Measurements from ENCODE around the gene GJB2. TPM values are rescaled to one million over a fixed set of nuclear protein-coding genes. Genes with fewer than 3 reads are reported as not detected.

Gene GJB2
- under 1 TPM; 0.20 to 0.22 TPM for total RNA-seq

DNA sequence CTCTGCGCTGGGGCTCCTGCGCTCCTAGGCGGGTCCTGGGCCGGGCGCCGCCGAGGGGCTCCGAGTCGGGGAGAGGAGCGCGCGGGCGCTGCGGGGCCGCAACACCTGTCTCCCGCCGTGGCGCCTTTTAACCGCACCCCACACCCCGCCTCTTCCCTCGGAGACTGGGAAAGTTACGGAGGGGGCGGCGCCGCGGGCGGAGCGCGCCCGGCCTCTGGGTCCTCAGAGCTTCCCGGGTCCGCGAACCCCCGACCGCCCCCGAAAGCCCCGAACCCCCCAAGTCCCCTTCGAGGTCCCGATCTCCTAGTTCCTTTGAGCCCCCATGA is at the start of gene GJB2:
Gene GJB2 (minus strand): TSS at position 103 of the 326 bp plus-strand sequence. CDS start 3,357 bp downstream, outside the sequence.
- Mint-ChIP-seq H3K27me3 (peaks cover 60% of the 10 kb centered on the region), H3K4me1 (peaks cover 20% of the 10 kb centered on the region), H3K27ac (no peak within 1 kb of the TSS), H3K9me3 (no peaks in the 10 kb centered on the region), H3K4me3 (peak within 1 kb of the TSS; percentile 77), H3K36me3 (no peaks in the 10 kb centered on the region)
- DNase-seq (no peak), ATAC-seq (ENCODE audit: low read depth) (peak; percentile 37)
- POLR2A ChIA-PET: no interaction called here

DNA sequence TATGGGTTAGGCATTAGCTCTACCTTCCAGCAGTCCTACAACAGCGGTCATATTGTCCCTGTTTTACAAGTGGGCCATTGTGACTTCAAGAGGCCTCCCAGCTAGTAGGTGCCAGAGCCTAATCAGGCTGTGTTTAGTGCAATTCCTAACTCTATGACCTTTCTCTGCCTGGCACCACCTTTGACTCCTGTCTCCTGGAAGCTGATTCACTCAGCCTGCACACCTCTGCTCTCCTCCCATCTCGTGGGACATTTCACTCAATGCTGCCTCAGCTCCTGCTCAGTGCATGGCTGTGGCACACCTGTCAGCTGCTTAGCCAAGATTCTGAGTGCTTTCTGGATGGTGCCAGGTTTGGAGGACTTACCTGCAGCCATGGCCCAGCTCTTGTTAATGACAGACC is 48.9 kb upstream of the GJB2 start:
- POLR2A ChIA-PET: no interaction called here
- Mint-ChIP-seq H3K36me3 (no peaks in the 10 kb centered on the region), H3K27ac (no peak overlapping the region), H3K27me3 (peaks cover 6% of the 10 kb centered on the region), H3K4me1 (no peaks in the 10 kb centered on the region), H3K4me3 (no peak overlapping the region), H3K9me3 (peaks cover 7% of the 10 kb centered on the region)
- no peak for ATAC-seq (ENCODE audit: low read depth)
- DNase-seq: no peak

DNA sequence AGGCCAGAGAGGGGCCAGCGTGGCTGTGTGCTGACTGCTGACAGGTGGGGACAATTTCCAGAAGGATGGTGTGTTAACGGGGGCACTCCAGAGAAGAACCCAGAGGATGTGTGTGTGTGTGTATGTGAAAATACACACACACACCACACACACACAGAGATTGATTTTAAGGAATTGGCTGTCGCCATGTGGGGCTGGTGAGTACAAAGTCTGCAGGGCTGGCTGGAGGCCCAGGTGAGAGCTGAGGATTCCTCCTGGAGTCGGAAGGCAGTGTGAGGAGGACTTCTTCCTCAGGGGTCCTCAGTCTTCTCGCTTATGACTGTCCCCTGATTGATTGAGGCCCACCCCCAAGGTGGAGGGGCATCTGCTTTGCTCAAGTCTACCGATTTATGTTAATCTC is 47.0 kb upstream of the GJB2 start:
- ATAC-seq (ENCODE audit: low read depth): no peak
- Mint-ChIP-seq H3K4me3 (no peak overlapping the region), H3K36me3 (no peaks in the 10 kb centered on the region), H3K27me3 (peaks cover 8% of the 10 kb centered on the region), H3K9me3 (peaks cover 6% of the 10 kb centered on the region), H3K27ac (no peak overlapping the region), H3K4me1 (no peaks in the 10 kb centered on the region)
- POLR2A ChIA-PET: no interaction called here
- DNase-seq: no peak

DNA sequence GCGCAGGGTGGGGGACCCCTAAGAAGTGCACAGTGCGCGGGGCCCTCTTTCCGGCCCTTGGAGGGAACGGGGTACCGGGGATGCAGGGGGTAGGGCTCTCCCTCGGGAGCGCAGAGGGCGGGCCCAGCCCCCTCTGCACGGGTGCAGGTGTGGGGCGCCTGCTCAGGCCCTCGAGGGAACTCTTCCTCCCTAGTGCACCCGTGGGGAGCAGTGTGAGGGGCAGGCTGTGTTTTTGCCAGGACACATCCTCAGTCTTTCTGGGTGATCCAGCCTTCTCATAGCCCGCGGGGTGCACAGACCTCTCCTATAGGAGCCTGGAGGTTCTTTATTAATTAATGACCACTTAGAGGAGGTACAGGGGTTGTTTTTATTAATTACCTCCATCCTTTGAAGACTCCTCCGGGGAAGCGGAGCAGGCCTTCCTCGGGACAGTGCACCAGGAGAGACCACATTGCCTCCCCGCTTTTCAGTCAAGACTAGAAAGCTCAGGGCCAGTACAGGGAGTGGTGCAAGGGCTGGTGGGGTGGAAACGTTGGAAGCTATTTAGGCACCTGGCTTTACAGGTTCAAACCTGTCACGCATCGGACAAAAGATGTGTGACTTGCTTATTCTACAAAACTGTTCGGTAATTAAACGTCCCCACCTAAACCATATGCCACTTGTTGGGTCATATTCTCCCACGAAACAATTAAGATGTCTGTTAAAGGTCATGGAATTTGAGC is 40.0 kb upstream of the GJB2 start:
- peak overlapping the region; percentile 44 for H3K4me3 Mint-ChIP-seq
- POLR2A ChIA-PET: no interaction called here
- H3K9me3 Mint-ChIP-seq: no peaks in the 10 kb centered on the region
- no peak for DNase-seq
- no peaks in the 10 kb centered on the region for H3K36me3 Mint-ChIP-seq
- no peak for ATAC-seq (ENCODE audit: low read depth)
- H3K4me1 Mint-ChIP-seq: peaks cover 12% of the 10 kb centered on the region
- H3K27me3 Mint-ChIP-seq: peaks cover 23% of the 10 kb centered on the region
- no peak overlapping the region for H3K27ac Mint-ChIP-seq

DNA sequence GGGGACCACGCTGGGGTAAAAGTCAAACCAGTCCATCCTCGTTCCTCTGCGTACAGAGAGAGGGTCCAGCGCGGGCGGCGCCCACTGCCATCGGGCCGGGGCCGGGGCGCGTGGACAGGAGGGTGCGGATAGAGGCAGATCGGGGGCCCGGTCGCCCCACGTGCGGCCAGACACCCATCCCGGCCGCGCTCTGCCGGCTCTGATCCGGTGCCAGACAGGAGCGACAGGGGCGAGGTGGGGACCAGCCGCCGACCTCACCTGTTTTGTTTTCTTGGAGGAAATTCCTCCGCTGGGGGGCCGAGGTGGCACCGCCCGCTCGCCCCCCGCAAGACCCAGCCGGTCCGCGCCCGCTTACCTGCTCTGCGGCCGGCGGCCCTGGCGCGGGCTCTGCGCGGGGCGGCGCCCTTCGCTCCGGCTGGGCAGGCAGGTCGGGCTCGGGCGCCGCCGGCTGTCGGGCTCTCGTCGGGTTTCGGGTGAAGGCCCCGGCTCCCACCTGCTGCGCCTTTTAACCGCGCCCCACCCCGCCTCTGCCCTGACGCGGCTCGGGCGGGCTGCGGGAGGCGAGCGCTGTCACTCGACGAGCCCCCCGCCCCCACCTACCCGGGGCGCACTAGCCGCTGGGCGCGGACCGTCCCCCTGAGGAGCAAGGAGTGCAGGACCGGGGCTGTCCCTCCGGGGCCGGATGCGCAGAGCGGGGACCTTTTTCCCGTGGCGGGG is 39.3 kb upstream of the GJB2 start, which contains the start of gene GJB6:
Gene GJB6 (minus strand): TSS at position 481 of the 717 bp plus-strand sequence. CDS start 8,839 bp downstream, outside the sequence.
- H3K27me3 Mint-ChIP-seq: peaks cover 21% of the 10 kb centered on the region
- no peaks in the 10 kb centered on the region for H3K36me3 Mint-ChIP-seq
- H3K4me1 Mint-ChIP-seq: peaks cover 12% of the 10 kb centered on the region
- peak; percentile 66 for ATAC-seq (ENCODE audit: low read depth)
- H3K4me3 Mint-ChIP-seq: peak within 1 kb of the TSS; percentile 88
- no peaks in the 10 kb centered on the region for H3K9me3 Mint-ChIP-seq
- peak within 1 kb of the TSS; percentile 84 for H3K27ac Mint-ChIP-seq
- peak; percentile 66 for DNase-seq
- POLR2A ChIA-PET: no interaction called here

DNA sequence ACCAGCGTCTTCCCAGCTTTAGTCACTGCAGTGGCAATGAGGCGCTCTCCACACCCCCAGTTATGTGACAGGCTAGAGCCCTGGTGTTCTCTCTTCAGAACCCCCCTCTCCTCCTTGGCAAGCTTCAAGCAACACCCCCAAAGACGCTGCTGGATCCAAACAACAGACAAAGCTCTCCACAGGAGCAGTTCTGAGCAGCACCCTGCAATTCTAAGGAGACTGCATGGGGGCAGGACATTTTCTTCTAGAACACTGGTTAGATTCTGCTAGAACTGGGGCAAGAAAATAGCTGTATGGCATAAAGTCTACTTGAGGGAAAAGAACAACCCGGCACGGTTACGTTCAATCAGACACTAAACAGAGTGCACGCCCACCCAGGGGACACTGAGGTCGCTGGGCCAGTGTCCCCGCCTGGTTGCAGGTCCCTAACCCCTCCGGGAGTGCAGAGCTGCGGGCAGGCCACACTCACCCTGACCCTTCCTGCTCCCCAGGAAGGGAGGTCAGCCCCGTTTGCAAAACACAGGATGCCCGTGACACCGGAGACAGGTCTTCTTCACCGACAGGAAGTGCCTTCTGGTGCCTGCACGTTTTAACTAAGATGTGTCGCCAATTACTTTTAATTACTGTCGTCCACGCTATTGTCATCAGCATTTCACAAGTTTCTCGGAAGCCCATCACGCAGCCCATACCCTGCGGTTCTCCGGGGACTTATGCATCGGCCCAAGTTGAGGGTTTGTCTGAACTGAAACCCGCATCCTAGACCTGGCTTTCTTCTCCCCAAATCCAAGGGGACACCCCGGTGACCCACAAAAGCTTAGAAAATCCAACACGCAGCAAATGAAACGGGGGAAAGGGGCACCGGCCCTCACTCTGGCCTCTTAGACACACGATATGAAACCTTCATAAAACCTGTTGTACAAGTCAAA is 38.4 kb upstream of the GJB2 start:
- Mint-ChIP-seq H3K36me3 (no peaks in the 10 kb centered on the region), H3K4me1 (peaks cover 12% of the 10 kb centered on the region), H3K27me3 (peaks cover 19% of the 10 kb centered on the region), H3K4me3 (peak overlapping the region; percentile 88), H3K27ac (peak overlapping the region; percentile 84), H3K9me3 (no peaks in the 10 kb centered on the region)
- ATAC-seq (ENCODE audit: low read depth) (peak; percentile 43), DNase-seq (peak; percentile 44)
- POLR2A ChIA-PET: interaction anchor here (1.6 kb wide), 1 partner anchor 245 kb away, joined by 3 read pairs; no protein-coding TSS in a partner anchor

DNA sequence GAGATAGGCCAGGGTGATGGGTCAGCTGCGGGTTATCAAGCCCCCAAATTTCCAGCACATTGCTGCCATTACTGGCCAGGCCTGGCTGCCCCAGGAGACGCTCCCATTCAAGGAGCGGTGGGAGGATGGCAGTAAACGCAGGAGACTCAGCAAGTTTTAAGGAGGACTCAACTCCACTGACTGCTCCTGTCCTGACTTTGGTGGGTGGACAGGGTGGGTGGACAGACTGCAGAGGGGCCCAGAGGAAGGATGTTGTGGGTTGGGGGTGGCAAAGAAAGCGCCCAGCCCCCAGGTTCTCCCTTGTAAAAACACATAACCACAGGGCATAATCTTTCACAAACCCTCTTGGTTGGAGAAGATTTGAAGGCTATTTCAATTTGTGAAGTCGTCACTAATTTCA is 35.0 kb upstream of the GJB2 start:
- peaks cover 12% of the 10 kb centered on the region for H3K27me3 Mint-ChIP-seq
- ATAC-seq (ENCODE audit: low read depth) (no peak), DNase-seq (no peak)
- peaks cover 12% of the 10 kb centered on the region for H3K4me1 Mint-ChIP-seq
- POLR2A ChIA-PET: no interaction called here
- no peak overlapping the region for H3K4me3 Mint-ChIP-seq
- H3K9me3 Mint-ChIP-seq: no peaks in the 10 kb centered on the region
- H3K36me3 Mint-ChIP-seq: peaks cover 2% of the 10 kb centered on the region
- no peak overlapping the region for H3K27ac Mint-ChIP-seq

DNA sequence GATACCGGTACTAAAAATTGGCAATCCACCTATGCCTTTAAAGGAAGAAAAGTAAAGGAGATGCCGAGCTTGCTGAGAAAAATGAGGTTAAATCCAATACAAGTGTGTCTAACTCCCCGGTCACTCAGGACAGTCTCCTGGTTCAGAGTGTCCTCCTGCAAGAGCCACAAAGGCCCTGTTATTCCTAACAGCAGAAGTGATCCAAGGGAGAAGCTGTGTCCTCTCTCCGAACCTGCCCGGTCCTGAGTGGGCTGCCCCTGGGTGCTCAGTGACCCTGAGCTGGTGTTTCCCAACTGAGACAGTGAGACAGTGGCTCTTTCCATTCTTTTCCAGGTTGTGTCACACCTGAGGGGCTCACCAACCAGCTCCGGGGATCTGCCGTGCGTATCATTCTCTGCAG is 34.5 kb upstream of the GJB2 start:
- Mint-ChIP-seq H3K9me3 (no peaks in the 10 kb centered on the region), H3K36me3 (peaks cover 5% of the 10 kb centered on the region), H3K4me1 (peaks cover 12% of the 10 kb centered on the region), H3K4me3 (no peak overlapping the region), H3K27ac (no peak overlapping the region), H3K27me3 (peaks cover 11% of the 10 kb centered on the region)
- DNase-seq (no peak), ATAC-seq (ENCODE audit: low read depth) (no peak)
- POLR2A ChIA-PET: no interaction called here

DNA sequence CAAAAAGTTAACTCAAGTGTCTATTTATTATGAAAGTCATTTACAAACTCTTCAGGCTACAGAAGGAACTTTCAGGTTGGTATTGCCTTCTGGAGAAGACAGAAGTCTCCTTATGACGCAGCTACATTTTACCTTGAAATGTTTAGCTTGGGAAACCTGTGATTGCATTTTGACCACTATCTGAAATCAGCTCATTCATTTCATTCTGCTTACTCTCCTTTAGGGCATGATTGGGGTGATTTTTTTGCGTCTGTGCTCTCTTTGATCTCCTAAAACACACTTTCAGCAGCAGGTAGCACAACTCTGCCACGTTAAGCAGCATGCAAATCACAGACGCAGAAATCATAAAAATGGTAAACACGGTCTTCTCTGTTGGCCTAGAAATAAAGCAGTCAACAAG is 29.8 kb upstream of the GJB2 start:
- ATAC-seq (ENCODE audit: low read depth) (no peak), DNase-seq (no peak)
- Mint-ChIP-seq H3K36me3 (peaks cover 10% of the 10 kb centered on the region), H3K27me3 (peaks cover 4% of the 10 kb centered on the region), H3K9me3 (no peaks in the 10 kb centered on the region), H3K4me1 (peaks cover 19% of the 10 kb centered on the region), H3K27ac (no peak overlapping the region), H3K4me3 (no peak overlapping the region)
- POLR2A ChIA-PET: no interaction called here

DNA sequence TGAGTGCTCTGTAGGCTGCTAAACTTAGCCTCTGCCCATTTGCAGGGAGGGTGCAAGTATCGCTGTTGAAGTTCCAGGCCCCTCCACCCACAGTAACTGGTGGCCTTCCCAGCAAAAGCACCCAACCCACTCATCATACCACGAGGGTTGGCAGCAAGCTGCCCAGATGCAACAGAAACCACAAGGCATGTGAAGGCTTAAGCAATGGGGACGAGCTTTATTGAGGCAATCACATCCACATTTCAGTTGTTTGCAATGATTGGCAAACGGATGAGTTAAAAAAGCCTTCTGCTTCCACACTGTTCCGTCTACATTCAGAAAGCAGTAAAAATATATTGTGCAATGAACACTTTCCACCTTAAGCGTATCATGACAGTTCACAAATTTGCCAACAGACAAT is 29.0 kb upstream of the GJB2 start:
- Mint-ChIP-seq H3K27me3 (peaks cover 2% of the 10 kb centered on the region), H3K27ac (no peak overlapping the region), H3K4me1 (peaks cover 20% of the 10 kb centered on the region), H3K9me3 (peaks cover 3% of the 10 kb centered on the region), H3K36me3 (peaks cover 10% of the 10 kb centered on the region), H3K4me3 (no peak overlapping the region)
- POLR2A ChIA-PET: no interaction called here
- ATAC-seq (ENCODE audit: low read depth) (no peak), DNase-seq (no peak)

DNA sequence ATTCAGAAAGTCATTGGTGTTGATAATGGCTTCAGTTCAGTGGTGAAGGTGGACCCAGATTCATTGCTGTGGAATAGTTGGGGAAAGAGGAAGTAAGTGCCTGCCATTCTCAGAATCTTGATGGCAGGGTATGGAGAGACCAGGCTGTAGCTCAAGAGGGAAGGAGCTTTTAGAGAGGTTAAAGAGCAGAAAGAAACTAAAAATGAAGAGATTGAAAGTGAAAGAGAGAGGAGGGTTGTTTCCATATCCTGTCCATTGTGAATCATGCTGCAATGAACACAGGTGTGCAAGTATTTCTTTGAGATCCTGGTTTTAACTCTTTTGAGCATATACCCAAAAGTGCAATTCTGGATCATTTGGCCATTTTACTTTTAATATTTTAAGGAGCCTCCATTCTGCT is 26.8 kb upstream of the GJB2 start:
- peak; percentile 91 for ATAC-seq (ENCODE audit: low read depth)
- Mint-ChIP-seq H3K27me3 (peaks cover under 1% of the 10 kb centered on the region), H3K9me3 (peaks cover 3% of the 10 kb centered on the region), H3K27ac (peak overlapping the region; percentile 96), H3K36me3 (peaks cover 10% of the 10 kb centered on the region), H3K4me3 (peak overlapping the region; percentile 79), H3K4me1 (peaks cover 20% of the 10 kb centered on the region)
- DNase-seq: no peak
- POLR2A ChIA-PET: interaction anchor here (0.8 kb wide), 1 partner anchor 24 kb away, joined by 3 read pairs; no protein-coding TSS in a partner anchor

DNA sequence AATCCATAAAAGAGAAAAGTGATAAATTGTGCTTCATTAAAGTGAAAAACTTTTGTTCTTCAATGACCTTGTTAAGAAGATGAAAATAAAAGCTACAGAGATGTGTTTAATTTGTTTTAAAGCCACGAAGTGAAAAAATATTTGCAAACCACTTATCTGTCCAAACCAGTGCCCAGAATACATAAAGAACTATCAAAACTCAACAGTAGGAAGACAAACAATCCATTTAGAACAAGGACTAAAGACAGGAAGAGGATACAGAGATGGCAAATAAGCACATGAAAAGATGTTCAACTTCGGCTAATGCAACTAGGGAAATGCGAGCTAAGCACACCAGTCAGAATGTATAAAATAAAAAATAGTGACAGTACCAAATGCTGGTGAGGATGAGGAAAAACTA is 24.4 kb upstream of the GJB2 start:
- Mint-ChIP-seq H3K27me3 (peaks cover 14% of the 10 kb centered on the region), H3K36me3 (peaks cover 5% of the 10 kb centered on the region), H3K9me3 (peaks cover 5% of the 10 kb centered on the region), H3K4me1 (peaks cover 20% of the 10 kb centered on the region), H3K4me3 (no peak overlapping the region), H3K27ac (no peak overlapping the region)
- ATAC-seq (ENCODE audit: low read depth) (no peak), DNase-seq (no peak)
- POLR2A ChIA-PET: interaction anchor here (0.6 kb wide), 1 partner anchor 636 kb away, joined by 4 read pairs; no protein-coding TSS in a partner anchor

DNA sequence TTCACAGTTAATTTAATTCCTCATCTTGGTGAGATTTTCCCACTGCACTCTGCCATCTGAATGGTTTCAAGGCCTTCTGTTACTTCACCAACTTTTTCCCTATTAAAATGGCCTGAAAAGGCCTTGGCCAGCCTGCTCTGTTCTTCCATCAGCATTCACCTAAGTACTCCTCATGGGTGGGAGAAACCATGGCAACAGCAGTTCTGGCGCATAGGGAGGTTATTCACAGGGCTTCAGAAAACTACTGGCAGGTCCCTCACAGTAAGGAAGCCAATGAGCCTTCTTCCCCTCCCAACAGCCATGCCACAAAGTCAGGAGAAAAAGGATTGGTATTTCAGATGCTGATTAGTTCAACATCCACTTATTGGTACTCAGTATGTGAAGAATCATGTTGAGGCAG is 17.2 kb upstream of the GJB2 start:
- Mint-ChIP-seq H3K27ac (no peak overlapping the region), H3K36me3 (no peaks in the 10 kb centered on the region), H3K4me3 (no peak overlapping the region), H3K27me3 (peaks cover 19% of the 10 kb centered on the region), H3K9me3 (peaks cover 2% of the 10 kb centered on the region), H3K4me1 (peaks cover 2% of the 10 kb centered on the region)
- DNase-seq: no peak
- ATAC-seq (ENCODE audit: low read depth): no peak
- POLR2A ChIA-PET: no interaction called here

All from activated naive CD8-positive, alpha-beta T cell treated with anti-CD3 and anti-CD28 coated beads, Interleukin-2, amount 10 ng/mL, durations not matched to agents 7 days and 5 days (primary cell).